GM12801 (cell line): Measurements from ENCODE around the gene RNF144A.

Experiments
- CTCF ChIP-seq: IDR thresholded peaks from one replicate; pipeline ENCODE4 v1.5.1; 2011; ENCODE audit warnings: control low read depth; ENCODE audit not compliant: insufficient read length; ENCODE audit errors: extremely low read depth

Gene RNF144A

DNA sequence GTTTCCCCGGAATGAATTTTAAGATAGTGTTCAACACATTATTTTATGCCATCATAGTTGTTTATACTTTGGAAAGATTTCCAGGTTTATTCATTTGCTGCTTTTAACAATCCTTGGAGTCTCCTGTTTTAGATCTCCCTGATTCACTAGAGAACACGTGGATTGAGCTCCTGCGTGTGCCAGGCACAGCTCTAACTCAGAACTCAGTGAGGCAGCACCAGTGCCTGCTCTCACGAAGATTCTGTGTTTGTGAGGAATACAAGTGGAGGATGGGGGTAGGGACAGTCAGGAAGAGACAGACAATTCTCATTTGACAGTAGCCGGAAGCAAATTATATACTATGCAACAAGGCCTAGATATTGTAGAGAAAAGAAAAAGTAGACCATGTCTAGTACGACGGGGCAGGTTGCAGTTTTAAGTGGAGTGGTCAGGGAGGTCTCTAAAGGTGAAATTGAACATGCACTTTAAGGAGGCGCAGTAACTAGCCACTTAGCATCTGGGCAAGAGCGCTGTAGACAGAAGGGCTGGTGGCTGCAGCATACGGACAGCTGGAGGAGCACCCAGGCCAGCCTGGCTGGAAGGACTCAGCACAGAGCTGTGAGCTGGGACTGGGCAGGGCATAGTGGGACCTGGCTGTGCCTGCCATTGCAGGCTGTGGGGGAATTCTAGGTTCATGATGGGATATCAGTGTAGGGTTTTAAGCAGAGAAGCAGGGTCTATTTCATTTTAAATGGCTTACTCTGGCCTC is 24.3 kb downstream of the RNF144A start:
- no peak for TF ChIP-seq CTCF

DNA sequence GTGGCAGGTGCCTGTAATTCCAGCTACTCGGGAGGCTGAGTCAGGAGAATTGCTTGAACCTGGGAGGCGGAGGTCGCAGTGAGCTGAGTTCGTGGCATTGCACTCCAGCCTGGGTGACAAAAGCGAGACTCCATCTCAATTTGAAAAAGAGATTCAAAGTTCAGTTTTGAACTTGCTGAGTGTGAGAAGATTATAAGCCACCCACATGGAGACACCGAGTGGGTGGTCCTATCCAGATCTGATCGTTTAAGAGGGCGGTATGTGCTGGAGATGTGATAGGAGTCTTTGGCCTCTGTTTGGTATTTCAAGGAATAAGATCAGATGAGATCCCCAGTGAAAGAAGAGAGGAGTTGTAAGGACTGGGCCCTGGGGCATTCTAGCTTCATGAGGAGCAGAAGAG is 25.6 kb downstream of the RNF144A start:
- no peak for TF ChIP-seq CTCF

DNA sequence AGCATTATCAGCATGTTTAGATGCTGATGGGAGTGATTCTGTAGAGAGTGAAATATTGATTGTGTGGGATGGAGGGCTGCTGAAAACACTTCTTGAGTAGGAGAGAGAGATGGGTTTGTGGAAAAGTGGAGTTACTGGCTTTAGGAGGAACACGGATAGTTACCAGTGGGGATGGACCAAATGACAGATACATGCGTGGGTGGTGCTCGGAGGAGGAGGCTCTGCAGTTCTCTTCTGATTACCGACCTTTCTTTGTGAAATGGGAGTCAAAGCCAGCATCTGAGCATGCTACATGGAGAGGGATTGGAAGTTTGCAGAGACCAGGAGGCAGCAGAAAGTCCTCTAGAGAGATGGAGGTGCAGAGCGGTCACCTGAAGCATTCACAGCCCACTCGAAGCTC is 26.3 kb downstream of the RNF144A start:
- no peak for TF ChIP-seq CTCF

GRCh38 chr2:6943971-6944370 is 26.8 kb downstream of the RNF144A start:
- TF ChIP-seq CTCF, result no peak

GRCh38 chr2:6944555-6944954 is 27.3 kb downstream of the RNF144A start:
- no peak for TF ChIP-seq CTCF

DNA sequence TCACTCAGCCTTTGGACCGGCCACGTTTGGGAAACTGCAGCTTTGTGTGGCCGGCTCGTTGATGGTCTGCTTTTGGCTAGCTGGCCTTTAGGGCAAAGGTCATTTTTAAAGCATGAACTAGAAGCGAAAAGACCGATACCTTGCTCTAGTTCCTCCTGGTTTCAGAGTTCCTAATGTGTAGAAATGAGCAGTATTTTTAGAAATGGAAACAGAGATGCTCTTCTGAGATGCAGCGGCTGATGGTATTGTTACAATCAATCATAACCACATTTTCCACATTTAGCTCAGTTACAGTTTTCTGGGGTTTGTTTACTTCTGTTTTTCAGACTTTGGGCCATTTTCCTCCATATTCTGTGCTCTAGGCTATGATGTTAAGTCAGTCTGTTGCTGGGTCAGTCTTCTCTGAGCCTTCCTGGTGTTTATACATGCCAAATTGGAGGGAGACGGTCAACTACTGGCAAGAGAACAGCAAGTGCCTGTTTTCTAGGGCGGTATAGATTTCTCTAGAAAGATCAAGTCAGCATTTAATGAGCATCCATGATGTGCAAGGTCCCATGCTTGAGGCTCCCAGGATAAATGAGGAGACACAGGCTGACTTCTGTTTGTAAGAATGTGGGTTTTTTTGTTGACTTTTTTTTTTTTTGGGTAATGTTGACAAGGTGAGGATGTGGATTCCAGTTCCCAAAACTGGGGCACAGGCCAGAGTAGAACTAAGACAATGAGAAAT is 28.0 kb downstream of the RNF144A start:
- TF ChIP-seq CTCF, result no peak

DNA sequence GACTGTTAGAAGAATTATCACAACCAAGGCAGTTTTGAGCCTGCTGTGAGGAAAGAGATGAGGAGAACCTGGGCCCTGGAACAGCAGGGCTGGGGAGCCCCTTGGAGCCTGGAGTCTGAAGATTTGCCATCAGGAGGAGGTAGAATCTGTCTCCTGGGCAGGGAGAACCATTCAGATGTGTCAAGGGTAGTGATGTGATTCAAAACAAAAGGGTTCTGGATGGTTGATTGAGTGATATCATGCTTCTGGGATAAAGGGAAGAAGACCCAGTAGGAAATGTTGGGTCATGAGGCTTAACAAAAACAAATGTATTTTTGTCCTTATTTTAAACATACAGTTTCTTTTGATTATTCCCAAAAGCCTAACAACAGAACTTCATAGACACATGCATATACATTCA is 28.6 kb downstream of the RNF144A start:
- TF ChIP-seq CTCF, result no peak
